ENCODE results near the gene HK3.

Gene HK3

DNA sequence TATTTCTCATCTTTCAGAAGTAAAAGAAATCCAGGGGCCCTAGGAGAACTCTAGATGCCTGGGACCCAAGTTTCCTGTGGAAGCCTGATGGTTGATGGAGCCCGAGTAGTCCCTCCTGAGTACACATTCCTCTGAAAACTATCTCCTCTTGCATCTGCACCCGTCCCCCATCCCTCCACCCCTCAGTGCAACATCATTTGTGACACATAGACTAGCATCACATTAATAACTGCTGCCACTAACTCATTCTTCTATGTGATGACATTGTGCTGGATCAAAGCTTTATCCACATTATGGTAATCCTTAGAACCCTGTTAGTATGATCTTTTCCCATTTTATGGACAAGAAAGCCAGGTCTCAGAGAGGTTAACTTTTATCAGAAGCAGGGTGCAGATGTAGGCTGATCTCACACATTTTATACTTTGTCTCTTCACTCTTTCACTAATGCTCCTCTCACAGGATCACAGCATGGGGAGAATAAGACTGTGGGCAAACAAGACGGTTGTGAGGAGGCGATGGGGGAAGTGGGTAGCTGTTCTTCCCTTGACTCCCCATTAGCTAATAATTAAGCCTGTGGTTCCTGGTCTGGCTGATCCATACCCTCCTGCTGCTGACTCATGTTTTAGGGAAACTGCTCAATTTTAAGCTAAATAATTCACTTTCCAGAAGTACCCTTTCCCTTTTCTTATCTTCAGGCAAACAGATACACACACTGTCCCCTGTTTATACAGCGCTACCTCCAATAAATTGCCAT is 3.9 kb upstream of the HK3 start:
- DNase-seq (ENCODE audit: low spot score), result no peak

GRCh38 chr5:176902102-176902814 is 3.1 kb upstream of the HK3 start:
- DNase-seq (ENCODE audit: low spot score), result no peak

DNA sequence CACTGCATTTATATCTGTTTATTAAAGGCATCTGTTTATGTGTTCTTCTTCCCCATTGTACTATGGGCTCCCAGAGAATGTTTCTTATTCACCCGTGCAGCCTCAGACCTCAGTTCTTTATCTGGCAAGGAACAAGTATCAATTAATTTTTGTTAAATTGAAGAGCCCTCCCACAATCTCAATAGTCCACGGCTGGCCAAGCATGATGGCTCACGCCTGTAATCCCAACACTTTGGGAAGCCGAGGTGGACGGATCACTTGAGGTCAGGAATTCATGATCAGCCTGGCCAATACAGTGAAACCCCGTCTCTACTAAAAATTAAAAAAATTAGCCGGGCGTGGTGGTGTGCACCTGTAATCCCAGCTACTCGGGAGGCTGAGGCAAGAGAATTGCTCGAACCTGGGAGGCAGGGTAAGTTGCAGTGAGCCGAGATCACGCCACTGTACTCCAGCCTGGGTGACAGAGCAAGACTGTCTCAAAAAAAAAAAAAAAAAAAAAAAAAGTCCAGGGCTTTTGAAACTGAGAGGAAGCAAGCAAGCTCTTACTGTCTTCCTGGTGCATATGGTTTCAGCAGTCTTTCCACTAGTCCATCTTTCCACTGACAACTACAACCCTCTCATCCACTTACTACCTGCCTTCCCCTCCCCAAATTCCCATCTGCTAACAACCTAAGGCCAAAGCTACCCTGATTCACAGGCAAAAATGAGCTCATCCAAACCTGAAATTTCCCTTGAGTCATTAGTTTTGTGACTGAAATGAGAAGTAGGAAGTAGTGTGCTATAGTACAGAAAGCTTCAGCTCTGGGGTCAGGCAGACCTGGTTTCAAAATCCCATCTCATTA is 2.3 kb upstream of the HK3 start:
- no peak for DNase-seq (ENCODE audit: low spot score)

GRCh38 chr5:176900780-176901204 is 1.6 kb upstream of the HK3 start:
- DNase-seq (ENCODE audit: low spot score), result no peak

- no peak for DNase-seq (ENCODE audit: low spot score)
Observed at GRCh38 chr5:176899946-176900779, 1.0 kb upstream of the HK3 start.

DNA sequence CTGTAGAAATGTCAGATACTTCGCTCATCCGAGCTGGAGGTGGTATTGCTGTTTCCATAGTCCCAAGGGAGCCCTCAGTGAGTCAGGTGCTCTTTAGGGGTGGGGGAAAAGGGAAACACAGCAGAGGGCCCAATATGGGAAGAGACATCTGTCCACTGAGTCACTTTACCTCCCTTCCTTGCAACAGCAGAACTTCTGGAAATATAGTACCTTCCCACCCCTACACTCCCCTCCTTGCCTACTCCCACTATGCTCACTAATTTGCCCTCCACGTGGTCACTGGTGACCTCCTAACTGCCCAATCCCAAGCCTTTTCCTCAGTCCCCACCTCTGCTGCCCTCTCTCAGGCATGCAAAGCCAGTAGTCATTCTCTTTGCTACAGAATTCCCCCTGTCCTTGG is 1.9 kb downstream of the HK3 start:
- no peak for DNase-seq (ENCODE audit: low spot score)

DNA sequence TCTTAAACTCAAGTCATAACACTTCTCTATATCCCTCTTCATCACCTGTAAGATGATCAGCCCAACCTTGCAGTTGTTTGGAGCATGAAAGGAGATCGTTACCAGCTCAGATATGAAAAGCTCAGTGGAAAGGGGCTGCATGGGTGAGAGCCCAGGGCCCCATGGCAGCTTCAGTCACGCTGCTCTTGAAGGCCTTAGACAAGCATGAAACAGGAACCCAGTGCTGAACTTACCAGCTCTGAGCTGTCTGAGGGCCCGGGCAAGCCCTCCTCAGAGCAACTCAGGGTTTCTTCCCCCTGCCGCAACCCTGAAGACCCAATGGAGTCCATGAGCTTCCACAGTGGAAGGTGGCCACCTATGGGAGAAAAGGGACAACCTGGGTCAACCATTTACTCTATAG is 3.3 kb downstream of the HK3 start:
- no peak for DNase-seq (ENCODE audit: low spot score)

DNA sequence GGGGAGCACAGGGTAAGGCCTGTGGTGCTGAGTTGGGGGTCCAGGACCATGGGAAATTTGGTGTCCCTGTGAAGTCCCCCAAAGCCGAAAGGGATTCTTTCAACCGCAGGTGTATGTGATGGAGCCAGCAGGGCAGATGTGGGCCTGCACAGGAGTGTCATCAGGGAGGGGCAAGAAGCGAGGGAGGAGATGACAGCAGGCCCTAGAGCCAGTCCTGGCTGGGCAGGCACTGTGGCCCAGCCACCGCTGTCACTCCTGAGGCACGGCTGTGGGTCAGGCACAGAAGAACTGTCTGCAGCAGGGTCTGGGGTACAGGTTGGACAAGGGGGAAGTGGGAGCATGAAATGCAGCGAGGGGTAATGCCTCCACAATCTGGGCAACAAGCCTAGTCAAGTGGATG is 4.8 kb downstream of the HK3 start:
- DNase-seq (ENCODE audit: low spot score), result no peak

DNA sequence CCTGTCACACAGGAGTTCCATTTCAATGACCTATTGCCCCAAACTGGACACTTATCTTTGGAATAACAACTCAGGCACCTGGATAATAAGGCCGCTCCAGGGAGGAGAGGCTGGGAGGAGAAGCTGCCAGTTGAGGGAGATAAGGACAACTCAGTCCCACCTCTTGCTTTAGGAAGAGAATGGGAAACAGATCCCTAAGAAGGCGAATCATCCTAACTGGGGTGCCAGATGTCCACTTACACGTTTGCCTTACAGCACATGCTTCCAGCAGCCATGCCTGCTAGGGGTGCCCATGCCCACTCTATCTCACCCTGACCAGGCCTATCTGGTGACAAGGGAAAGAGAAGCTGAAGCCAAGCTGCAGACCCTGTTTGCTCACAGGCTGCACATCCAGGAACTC is 6.5 kb downstream of the HK3 start:
- no peak for DNase-seq (ENCODE audit: low spot score)

DNA sequence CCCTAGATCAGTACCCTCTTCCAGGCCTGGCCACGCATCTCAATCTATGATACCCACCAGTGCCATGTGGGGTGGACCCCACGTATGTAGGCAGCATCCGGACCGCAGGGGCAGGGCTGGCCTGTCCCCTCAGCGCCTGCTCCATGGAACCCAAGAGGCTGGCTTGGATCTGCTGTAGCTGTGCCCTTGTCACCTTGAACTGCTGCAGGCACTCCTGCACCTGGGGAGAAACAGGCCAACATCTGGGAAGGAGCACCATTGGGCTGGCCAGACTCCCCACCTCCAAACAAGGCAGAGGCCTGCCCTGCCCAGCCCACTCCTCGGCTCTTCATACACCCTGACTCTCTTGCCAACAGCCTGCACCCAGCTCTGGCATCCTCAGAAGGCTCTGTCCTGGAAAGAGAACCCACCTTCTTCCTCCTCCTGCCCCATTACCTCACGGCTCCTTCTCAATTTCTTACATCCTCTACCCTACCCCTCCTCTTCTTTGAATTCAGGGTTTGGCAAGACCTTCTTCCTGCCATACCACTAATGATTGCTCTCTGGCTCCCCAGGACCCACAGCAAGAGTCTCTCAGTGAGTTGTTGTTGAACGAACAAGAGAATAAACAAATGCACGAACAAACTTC is 7.7 kb downstream of the HK3 start:
- no peak for DNase-seq (ENCODE audit: low spot score)

DNA sequence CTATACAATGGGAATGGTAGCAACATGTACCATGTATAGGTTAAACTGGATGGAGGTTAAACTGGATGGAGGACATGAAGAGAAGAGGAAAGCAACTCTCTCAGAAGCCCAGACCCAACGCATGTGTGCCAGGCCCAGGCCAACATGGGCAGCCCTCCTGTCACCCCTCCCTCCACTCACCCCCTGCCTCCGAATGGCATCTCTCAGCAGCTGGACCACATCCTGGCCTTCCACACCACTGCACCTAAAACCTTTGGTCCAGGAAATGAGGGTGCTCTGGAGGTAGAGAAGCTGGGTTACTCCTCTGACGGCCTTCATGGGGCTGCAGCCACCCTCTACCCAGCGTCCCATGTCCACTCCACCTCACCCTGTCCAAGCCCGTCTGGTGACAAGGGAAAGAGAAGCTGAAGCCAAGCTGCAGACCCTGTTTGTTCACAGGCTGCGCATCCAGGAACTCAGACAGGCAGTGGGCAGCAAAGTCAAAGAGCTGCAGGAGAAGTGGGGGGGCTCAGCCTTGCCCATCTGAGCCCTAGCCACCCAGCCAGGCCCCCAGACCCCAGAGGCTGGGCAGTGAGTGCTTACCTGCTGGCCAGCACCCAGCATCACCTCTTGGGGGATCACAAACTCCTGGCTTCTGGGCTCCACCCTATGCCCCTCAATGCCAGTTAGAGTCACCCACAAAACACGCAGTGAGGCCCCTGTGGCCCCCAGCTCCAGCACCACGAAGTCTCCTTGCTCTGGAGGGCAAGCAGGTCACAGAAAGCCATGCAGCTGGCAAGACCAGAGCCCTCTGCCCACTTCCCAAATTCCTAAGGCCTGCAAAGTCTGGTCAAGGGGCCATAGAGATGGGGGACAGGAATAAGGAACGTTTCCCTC is 8.5 kb downstream of the HK3 start:
- DNase-seq (ENCODE audit: low spot score), result no peak

DNA sequence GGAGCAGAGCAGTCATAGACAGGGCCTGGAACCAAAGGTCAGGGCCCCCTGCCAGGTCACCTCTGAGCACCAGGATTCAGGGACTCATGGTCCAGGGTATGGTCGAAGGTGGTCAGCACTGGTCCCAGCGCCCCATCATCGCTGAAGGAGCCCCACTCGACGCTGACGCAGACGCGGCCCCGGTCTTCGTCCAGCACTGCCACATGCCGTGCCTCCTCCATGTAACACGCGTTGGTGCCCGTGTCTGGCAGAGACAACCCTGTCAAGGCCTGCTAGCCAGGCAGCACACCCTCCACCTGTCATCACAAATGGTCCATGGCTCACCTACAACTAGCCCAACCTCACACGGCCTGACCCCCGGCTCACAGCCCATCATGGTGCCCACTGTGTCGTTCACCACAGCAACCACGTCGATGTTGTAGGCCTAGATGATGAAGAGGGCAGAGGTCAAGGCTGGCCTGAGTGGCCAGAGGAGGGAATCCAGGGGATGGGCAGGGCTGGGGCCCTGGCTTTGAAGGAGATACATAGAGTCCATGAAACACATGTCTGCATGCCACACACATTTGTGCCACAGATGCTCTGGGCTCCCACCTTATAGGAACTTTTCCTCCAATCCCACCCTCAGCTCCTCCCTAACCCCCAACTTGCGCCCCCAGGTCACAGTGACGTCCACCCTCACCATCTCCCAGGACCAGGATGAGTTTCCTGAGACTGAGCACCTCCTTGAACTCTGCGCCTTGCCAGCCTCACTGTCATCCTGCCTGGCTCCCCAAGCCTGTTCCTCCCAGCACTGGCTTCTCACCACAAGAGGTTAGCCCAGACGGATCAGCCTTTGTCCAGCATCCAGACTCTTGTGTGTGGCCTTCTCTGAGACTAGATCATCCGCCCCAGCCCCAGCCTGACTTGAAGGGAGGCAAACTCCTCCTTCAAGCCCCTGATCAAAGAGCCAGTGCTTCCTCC is 9.5 kb downstream of the HK3 start:
- no peak for DNase-seq (ENCODE audit: low spot score)

DNA sequence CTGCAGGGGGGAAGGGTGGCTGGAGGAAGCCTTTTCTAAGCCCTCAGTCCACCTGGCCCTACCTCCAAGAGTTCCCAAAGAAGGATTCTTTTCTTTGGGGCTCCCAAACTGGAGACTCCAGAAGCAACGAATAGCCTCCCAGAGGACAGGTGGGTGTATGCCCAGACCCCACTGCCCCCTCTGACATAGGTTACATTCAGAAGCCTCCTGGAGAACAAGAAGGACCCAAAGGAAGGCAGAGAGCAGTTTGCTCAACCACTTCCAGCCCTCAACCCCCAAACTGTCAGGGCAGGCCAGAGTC is 10.3 kb downstream of the HK3 start:
- DNase-seq (ENCODE audit: low spot score), result no peak

DNA sequence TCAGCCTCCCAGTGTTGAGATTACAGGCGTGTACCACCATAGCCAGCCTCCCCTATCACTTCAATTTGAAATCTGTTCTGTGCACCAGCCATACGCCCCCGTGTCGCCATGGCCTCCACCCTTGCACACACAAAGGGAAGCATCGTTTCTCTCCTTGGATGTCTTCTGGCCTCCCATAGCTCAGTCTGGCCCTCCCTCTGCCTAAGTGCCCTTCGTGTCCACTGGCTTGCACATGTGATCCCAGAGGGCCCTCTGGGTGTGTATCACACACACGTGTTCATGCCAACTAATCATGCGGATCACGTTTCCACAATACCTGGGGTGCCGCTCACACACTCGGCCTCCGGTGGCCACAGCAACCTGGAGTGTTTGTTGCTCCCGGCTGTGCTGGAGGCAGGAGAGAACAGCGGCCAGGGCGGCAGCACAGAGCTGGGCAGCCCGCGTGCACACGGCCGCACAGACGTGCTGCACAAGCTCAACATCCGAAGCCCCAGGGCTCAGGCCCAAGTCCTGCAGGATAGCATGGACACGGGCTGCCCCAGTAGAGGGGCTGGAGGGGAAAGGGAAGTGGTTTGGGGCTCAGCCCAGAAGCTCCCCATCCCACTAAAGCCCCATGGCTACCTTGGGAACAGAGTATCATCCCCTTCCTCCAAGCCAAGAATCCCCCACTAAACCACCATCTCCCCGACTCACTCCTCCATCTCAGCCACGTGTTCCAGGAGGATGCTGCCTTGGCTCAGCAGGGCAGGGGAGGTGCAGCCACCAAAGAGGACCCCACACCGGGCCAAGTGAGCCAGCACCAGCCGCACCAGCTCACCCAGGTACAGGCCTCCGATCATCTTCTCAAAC is 10.9 kb downstream of the HK3 start:
- no peak for DNase-seq (ENCODE audit: low spot score)

DNA sequence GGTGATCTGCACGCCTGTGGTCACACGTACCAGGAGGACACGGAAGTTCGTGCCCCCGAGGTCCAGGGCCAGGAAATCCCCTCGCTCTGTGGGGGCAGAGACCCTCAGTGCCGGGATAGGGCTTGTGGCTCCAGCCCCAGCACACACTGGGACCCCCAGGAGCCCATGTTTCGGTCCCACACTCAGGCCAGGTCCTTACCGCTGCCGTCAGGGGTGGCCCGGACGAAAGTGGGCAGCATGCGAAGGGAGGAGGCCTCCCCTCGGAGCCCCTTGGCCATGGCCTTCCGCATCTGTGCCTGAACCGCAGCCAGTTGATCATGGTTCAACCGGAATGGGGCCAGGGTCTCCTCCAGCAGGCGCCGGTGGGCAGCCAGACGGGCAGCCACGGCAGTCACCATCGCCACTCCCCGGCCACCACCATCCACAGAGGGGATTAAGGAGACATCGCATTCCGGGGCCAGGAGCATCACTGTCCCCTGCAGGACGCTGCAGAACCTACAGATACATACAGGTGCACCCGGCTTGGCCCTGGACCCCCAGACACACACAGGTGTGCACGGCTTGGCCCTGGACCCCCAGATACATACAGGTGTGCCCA is 11.8 kb downstream of the HK3 start:
- DNase-seq (ENCODE audit: low spot score), result no peak

DNA sequence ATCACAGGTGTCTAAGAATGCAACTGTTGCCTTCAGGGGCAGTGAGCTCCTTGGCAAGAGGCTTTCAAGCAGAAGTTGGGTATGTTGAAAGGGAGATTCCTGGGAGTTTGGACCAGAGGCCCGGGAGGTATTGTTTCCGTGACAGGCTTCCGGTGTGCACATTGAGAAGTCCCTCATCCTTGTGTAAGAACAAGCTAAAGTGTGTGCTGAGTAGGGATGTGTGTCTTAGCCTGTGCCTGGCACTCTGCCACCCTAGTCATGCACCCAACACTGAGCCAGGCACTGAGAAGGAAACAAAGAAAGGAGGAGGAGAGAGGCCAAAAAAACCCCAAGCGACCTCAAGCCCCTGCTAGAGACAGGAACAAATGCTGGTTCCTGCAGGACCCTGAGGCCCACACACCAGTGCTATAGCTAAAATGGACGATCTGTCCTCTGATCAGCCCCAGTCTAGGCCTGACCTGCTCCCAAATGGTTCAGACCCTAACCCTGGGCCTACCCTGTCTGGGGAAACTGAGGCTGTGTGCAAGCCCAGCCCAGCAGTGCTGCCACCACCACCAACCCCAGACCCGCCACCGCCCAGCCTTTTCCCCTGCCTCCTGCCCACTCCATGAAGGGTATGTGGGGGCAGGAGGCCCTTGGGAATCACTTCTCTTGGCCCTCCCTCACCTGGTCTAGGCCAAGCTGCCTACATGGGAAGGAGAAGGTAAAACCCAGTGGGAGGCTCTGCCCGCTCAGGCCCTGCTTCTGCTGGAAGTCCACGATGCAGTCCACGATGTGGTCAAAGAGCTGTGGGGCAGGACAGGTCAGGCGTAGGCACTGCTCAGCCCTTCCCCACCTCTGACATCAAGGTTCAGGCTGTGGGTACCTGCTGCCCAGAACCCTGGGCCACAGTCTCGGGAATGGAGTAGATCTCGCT is 12.6 kb downstream of the HK3 start:
- DNase-seq (ENCODE audit: low spot score), result no peak

DNA sequence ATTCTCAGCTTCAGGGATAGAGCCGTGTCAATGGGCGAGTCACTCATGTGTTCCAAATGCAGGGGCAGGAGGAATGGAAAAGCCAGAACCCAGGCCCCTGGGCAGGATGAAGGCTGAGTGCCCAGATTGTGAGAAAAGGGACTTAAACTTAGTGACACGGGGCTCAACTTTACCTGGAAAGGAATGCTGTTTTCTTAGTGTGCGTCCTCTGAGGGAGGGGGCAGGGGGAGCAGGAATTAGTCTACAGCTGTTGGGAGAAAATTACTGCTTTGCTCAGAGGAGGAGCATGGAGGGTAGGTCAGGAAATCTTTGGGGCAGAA is 14.6 kb downstream of the HK3 start:
- no peak for DNase-seq (ENCODE audit: low spot score)

All from kidney capillary endothelial cell (primary cell).